ENCODE results near the gene SOX11.

SOX11 gene

GRCh38 chr2:5691221-5691984 lies 781 bp upstream of the SOX11 start:
- no peak for DNase-seq (ENCODE audit: low read depth in 2 of 2)

- no peak for DNase-seq (ENCODE audit: low read depth in 2 of 2)
These were observed 540 bp downstream of the SOX11 start for GRCh38 chr2:5692561-5693286.

GRCh38 chr2:5693287-5694201 lies 1.4 kb downstream of the SOX11 start:
- DNase-seq (ENCODE audit: low read depth in 2 of 2), result no peak

GRCh38 chr2:5694306-5694705 lies 2.1 kb downstream of the SOX11 start:
- no peak for DNase-seq (ENCODE audit: low read depth in 2 of 2)

GRCh38 chr2:5695654-5696403 lies 3.6 kb downstream of the SOX11 start:
- no peak for DNase-seq (ENCODE audit: low read depth in 2 of 2)

GRCh38 chr2:5696404-5696944 lies 4.3 kb downstream of the SOX11 start:
- no peak for DNase-seq (ENCODE audit: low read depth in 2 of 2)

GRCh38 chr2:5696945-5697521 lies 4.8 kb downstream of the SOX11 start:
- no peak for DNase-seq (ENCODE audit: low read depth in 2 of 2)

- DNase-seq (ENCODE audit: low read depth in 2 of 2), result no peak
These were observed 5.4 kb downstream of the SOX11 start for GRCh38 chr2:5697562-5697961.

GRCh38 chr2:5698134-5698533 lies 6.0 kb downstream of the SOX11 start:
- DNase-seq (ENCODE audit: low read depth in 2 of 2), result no peak

GRCh38 chr2:5699963-5700362 lies 7.8 kb downstream of the SOX11 start:
- no peak for DNase-seq (ENCODE audit: low read depth in 2 of 2)

GRCh38 chr2:5700551-5700950 lies 8.4 kb downstream of the SOX11 start:
- DNase-seq (ENCODE audit: low read depth in 2 of 2), result no peak

- DNase-seq (ENCODE audit: low read depth in 2 of 2), result no peak
These were observed 9.1 kb downstream of the SOX11 start for GRCh38 chr2:5701266-5701665.

GRCh38 chr2:5703166-5703565 lies 11.0 kb downstream of the SOX11 start:
- DNase-seq (ENCODE audit: low read depth in 2 of 2), result no peak

- no peak for DNase-seq (ENCODE audit: low read depth in 2 of 2)
These were observed 13.3 kb downstream of the SOX11 start for GRCh38 chr2:5705490-5705889.

GRCh38 chr2:5706717-5707455 lies 14.7 kb downstream of the SOX11 start:
- no peak for DNase-seq (ENCODE audit: low read depth in 2 of 2)

GRCh38 chr2:5710615-5711014 lies 18.4 kb downstream of the SOX11 start:
- no peak for DNase-seq (ENCODE audit: low read depth in 2 of 2)

- DNase-seq (ENCODE audit: low read depth in 2 of 2), result no peak
These were observed 20.9 kb downstream of the SOX11 start for GRCh38 chr2:5713101-5713500.

GRCh38 chr2:5719629-5720334 lies 27.6 kb downstream of the SOX11 start:
- no peak for DNase-seq (ENCODE audit: low read depth in 2 of 2)

GRCh38 chr2:5720426-5720825 lies 28.2 kb downstream of the SOX11 start:
- DNase-seq (ENCODE audit: low read depth in 2 of 2), result no peak

GRCh38 chr2:5722236-5722635 lies 30.1 kb downstream of the SOX11 start:
- no peak for DNase-seq (ENCODE audit: low read depth in 2 of 2)
